ENCODE results near the gene SCML1. TPM values are rescaled to one million over a fixed set of nuclear protein-coding genes. Genes with fewer than 3 reads are reported as not detected.
A peak's percentile ranks its signal among the peaks of the same experiment; 100 is the strongest.

The SCML1 gene
- total RNA-seq, 2 donors from 2014 or later: 5.9 to 47.6 TPM

GRCh38 chrX:17787557-17787956 lies 50.3 kb downstream of the SCML1 start:
- no peak overlapping the region for H3K4me3 ChIP-seq
- H3K27me3 ChIP-seq (replicated peaks; ENCODE audit: insufficient read depth): no peaks in the 10 kb centered on the region
- TF ChIP-seq POLR2A (IDR thresholded peaks at IDR 0.05) (no peak), CTCF (IDR thresholded peaks at IDR 0.05) (no peak), POLR2AphosphoS5 (IDR thresholded peaks at IDR 0.05) (no peak)
- no peak for DNase-seq (ENCODE audit: low spot score)
- no peaks in the 10 kb centered on the region for H3K4me1 ChIP-seq (replicated peaks)
- H3K27ac ChIP-seq: no peak overlapping the region
- 98% methylated on average over 9 of the region's 11 CpGs for WGBS
- no peaks in the 10 kb centered on the region for H3K9me3 ChIP-seq
- intact Hi-C loops (cut with DNase I): no loop called here
- H3K36me3 ChIP-seq: no peaks in the 10 kb centered on the region

DNA sequence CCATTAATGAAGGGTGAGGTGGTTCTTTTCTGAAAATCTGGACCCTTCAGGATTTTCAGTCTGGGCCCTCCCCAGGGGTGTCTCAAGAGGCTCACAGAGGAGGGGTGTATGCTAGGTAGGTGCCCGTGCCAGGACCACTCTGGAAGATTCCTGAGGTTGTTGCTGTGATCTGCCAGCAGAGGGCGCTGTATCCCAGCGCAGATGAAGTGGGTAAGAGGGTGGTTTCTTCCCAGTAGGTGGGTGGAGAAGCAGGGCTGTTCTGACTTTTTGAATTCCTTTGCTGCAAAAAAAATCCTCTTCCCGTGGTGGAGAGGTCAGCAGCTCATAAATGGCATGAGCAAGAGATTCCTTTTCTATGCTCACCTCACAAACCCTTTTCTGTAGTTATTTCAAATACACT lies 51.1 kb downstream of the SCML1 start:
- no peaks in the 10 kb centered on the region for H3K4me1 ChIP-seq (replicated peaks)
- H3K4me3 ChIP-seq: no peak overlapping the region
- no peaks in the 10 kb centered on the region for H3K9me3 ChIP-seq
- intact Hi-C loops (cut with DNase I): no loop called here
- 0% methylated on average over 1 of the region's 4 CpGs for WGBS
- DNase-seq (ENCODE audit: low spot score): no peak
- no peak for TF ChIP-seq POLR2A (IDR thresholded peaks at IDR 0.05)
- TF ChIP-seq CTCF (IDR thresholded peaks at IDR 0.05): peak; percentile 37 to 64 (median 56)
- TF ChIP-seq POLR2AphosphoS5 (IDR thresholded peaks at IDR 0.05): no peak
- H3K27ac ChIP-seq: no peak overlapping the region
- H3K36me3 ChIP-seq: no peaks in the 10 kb centered on the region
- no peaks in the 10 kb centered on the region for H3K27me3 ChIP-seq (replicated peaks; ENCODE audit: insufficient read depth)

DNA sequence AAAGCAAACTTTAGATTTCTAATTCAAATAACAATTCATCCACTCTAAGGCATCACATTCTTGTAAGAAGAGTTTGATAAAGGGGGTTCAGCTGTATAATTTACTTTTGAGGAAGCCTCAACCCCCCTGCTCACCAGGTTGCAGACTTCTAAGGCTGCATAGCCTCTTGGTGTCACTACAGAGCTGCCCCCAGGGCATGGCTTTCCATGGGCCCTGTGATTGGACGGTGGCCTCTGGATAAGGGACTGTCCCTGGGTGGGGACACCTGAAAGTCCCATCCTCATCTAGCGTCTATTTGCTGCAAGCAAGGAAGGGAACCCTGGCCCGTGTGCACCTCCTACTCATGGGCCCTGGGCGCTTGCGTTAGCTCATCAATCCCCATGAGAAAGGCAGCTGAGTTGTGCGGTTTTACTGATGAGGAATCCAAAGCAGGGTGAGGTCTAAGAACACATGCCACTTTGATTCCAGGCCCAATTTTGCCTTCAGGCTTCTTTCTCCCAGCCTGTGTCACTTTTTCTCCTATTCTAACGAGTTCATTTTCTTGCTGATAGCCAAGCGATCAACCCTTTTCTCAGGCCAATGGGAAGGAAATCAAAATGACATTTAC lies 51.8 kb downstream of the SCML1 start:
- Histone ChIP-seq H3K27ac (no peak overlapping the region), H3K36me3 (no peaks in the 10 kb centered on the region), H3K27me3 (replicated peaks; ENCODE audit: insufficient read depth) (no peaks in the 10 kb centered on the region), H3K9me3 (no peaks in the 10 kb centered on the region), H3K4me3 (no peak overlapping the region), H3K4me1 (replicated peaks) (no peaks in the 10 kb centered on the region)
- DNase-seq (ENCODE audit: low spot score): no peak
- intact Hi-C loops (cut with DNase I): no loop called here
- no peak for TF ChIP-seq POLR2AphosphoS5 (IDR thresholded peaks at IDR 0.05)
- no peak for TF ChIP-seq POLR2A (IDR thresholded peaks at IDR 0.05)
- TF ChIP-seq CTCF (IDR thresholded peaks at IDR 0.05): no peak
- WGBS: 78% methylated on average over 8 of the region's 8 CpGs

- DNase-seq (ENCODE audit: low spot score): peak; percentile 39
- WGBS: 7% methylated on average over 1 of the region's 1 CpG
- no peaks in the 10 kb centered on the region for H3K27me3 ChIP-seq (replicated peaks; ENCODE audit: insufficient read depth)
- no peaks in the 10 kb centered on the region for H3K9me3 ChIP-seq
- no peaks in the 10 kb centered on the region for H3K36me3 ChIP-seq
- TF ChIP-seq POLR2A (IDR thresholded peaks at IDR 0.05) (no peak), POLR2AphosphoS5 (IDR thresholded peaks at IDR 0.05) (no peak), CTCF (IDR thresholded peaks at IDR 0.05) (no peak)
- intact Hi-C loops (cut with DNase I): no loop called here
- H3K4me1 ChIP-seq (replicated peaks): no peaks in the 10 kb centered on the region
- H3K27ac ChIP-seq: no peak overlapping the region
- H3K4me3 ChIP-seq: no peak overlapping the region
These were observed 55.5 kb downstream of the SCML1 start for GRCh38 chrX:17792826-17793225.

DNA sequence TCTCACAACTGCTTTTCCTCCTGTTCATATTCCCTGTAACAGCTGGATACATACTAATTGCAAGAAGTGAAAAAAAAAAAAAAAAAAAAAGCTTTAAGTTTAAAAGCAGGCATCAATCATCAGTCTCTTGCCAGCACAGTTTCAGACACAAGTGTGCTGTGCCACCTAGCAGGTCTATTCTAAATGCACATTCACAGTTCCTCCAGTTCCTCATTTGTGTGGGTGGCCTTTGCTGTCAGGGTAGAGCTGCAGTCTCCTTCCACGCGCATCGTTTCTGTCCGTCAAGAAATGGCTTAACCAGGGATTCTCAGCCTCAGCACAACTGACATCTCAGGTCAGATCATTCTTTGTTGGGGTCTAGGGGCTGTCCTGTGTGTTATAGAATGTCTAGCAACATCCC lies 61.6 kb downstream of the SCML1 start:
- Histone ChIP-seq H3K36me3 (no peaks in the 10 kb centered on the region), H3K9me3 (no peaks in the 10 kb centered on the region), H3K4me3 (no peak overlapping the region), H3K27ac (no peak overlapping the region), H3K4me1 (replicated peaks) (no peaks in the 10 kb centered on the region), H3K27me3 (replicated peaks; ENCODE audit: insufficient read depth) (no peaks in the 10 kb centered on the region)
- TF ChIP-seq POLR2AphosphoS5 (IDR thresholded peaks at IDR 0.05) (no peak), POLR2A (IDR thresholded peaks at IDR 0.05) (no peak), CTCF (IDR thresholded peaks at IDR 0.05) (no peak)
- no peak for DNase-seq (ENCODE audit: low spot score)
- 91% methylated on average over 4 of the region's 4 CpGs for WGBS
- intact Hi-C loops (cut with DNase I): no loop called here
